ENCODE data around the gene SOHLH1.

The SOHLH1 gene

DNA sequence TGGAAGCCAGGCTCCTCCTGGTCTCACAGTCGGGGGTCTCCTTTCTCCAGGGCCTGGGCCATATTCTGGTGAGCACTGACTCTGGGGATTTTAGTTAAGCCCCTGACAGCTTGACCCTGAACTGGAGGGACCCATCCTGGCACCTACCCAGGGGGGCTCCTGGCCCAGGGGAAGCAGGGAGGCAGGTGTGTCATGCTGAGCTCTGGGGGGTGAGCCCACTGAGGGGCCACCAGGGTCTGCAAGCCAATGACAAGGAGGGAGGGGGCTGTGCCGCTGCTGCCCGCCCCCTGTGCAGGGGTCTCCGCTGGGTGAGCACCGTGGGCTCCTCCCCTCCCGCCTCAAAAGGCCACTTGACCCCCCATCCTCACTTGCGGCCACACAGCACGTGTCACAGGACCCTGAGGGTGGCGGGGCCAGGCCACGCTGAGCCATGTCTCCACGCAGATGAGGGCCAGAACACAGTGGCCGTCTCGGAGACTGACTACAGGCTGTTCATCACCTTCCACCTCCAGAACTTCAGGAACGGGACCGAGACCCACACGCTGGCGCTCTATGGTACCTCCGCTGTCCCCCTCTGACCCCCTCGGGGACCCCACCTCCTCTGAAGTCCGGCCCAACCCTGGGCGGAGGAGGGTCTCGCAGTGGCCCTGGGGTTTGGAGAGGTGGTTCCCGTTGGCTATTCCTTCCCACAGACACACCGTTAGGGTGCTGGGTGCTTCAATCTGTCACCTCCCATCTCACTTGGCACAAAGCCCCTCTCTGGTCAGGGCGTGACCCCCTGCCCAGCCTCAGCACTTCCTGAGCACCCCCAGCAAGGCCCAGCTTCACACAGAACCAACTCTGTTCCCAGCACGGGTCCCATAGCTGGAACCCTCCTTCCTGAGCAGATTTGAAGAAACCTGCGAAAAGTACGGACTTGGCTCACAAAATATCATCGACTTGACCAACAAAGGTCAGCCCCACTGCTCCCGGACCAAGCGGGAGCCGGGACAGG is 34.2 kb downstream of the SOHLH1 start:
- no peaks in the 10 kb centered on the region for H3F3A ChIP-seq (ENCODE audit: insufficient read depth, low read length)
- no peak overlapping the region for H3K4me2 ChIP-seq (ENCODE audit: low read length)
- H3K36me3 ChIP-seq (ENCODE audit: insufficient read depth, low read length), result no peaks in the 10 kb centered on the region
- H3K27ac ChIP-seq (ENCODE audit: low read depth, low read length, poor library complexity, severe bottlenecking), result no peak overlapping the region
- no peaks in the 10 kb centered on the region for H3K9me3 ChIP-seq (ENCODE audit: low read length)
- H3K27me3 ChIP-seq (ENCODE audit: insufficient read depth, low read length), result no peaks in the 10 kb centered on the region; the same call in 1 of the 2 replicates
- H2AFZ ChIP-seq (ENCODE audit: low read length), result no peak overlapping the region
- no peaks in the 10 kb centered on the region for H3K79me2 ChIP-seq (ENCODE audit: insufficient read depth, low read length)
- no peak overlapping the region for H3K9ac ChIP-seq (ENCODE audit: low read length)
- no peak overlapping the region for H3K4me3 ChIP-seq (ENCODE audit: low read depth, low read length, poor library complexity, severe bottlenecking)
- no peak for TF ChIP-seq EZH2 (IDR thresholded peaks at IDR 0.05; ENCODE audit: borderline replicate concordance, low read length)
- TF ChIP-seq, protein P1, sequence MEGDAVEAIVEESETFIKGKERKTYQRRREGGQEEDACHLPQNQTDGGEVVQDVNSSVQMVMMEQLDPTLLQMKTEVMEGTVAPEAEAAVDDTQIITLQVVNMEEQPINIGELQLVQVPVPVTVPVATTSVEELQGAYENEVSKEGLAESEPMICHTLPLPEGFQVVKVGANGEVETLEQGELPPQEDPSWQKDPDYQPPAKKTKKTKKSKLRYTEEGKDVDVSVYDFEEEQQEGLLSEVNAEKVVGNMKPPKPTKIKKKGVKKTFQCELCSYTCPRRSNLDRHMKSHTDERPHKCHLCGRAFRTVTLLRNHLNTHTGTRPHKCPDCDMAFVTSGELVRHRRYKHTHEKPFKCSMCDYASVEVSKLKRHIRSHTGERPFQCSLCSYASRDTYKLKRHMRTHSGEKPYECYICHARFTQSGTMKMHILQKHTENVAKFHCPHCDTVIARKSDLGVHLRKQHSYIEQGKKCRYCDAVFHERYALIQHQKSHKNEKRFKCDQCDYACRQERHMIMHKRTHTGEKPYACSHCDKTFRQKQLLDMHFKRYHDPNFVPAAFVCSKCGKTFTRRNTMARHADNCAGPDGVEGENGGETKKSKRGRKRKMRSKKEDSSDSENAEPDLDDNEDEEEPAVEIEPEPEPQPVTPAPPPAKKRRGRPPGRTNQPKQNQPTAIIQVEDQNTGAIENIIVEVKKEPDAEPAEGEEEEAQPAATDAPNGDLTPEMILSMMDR (IDR thresholded peaks at IDR 0.05; ENCODE audit: low read length), result no peak
- H3K4me1 ChIP-seq (ENCODE audit: insufficient read depth, low read length, severe bottlenecking), result no peaks in the 10 kb centered on the region
- no peaks in the 10 kb centered on the region for H4K20me1 ChIP-seq (ENCODE audit: insufficient read depth, low read length)
- no peaks in the 10 kb centered on the region for H3K9me2 ChIP-seq (ENCODE audit: low read depth, low read length)

DNA sequence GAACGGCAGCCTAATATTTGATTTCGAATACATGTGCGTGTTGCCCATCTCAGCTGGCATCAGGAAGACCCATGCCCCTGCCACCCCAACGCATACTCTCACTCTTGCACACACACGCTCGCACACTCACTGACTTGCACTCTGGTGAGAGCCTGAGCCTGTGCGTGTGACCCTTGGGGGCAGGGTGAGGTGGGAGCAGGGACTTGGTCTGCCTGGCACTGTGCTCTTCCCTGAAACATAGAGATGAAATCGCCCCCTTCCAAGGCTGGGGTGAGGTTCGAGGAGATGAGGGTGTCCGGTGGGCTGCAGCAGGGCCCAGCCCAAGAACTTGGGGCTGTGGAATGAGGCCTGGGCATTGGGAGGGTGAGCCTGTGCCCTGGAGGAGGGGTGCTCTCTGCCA is 35.0 kb downstream of the SOHLH1 start:
- Histone ChIP-seq H3K4me2 (ENCODE audit: low read length) (no peak overlapping the region), H3F3A (ENCODE audit: insufficient read depth, low read length) (no peaks in the 10 kb centered on the region), H3K4me1 (ENCODE audit: insufficient read depth, low read length, severe bottlenecking) (no peaks in the 10 kb centered on the region), H2AFZ (ENCODE audit: low read length) (no peak overlapping the region), H3K4me3 (ENCODE audit: low read depth, low read length, poor library complexity, severe bottlenecking) (no peak overlapping the region), H3K9ac (ENCODE audit: low read length) (no peak overlapping the region), H3K36me3 (ENCODE audit: insufficient read depth, low read length) (no peaks in the 10 kb centered on the region), H4K20me1 (ENCODE audit: insufficient read depth, low read length) (no peaks in the 10 kb centered on the region), H3K79me2 (ENCODE audit: insufficient read depth, low read length) (no peaks in the 10 kb centered on the region), H3K27me3 (ENCODE audit: insufficient read depth, low read length) (peaks cover 2% of the 10 kb centered on the region; the same call in 1 of the 2 replicates), H3K9me2 (ENCODE audit: low read depth, low read length) (no peaks in the 10 kb centered on the region), H3K27ac (ENCODE audit: low read depth, low read length, poor library complexity, severe bottlenecking) (no peak overlapping the region), H3K9me3 (ENCODE audit: low read length) (no peaks in the 10 kb centered on the region)
- no peak for TF ChIP-seq EZH2 (IDR thresholded peaks at IDR 0.05; ENCODE audit: borderline replicate concordance, low read length)
- TF ChIP-seq, protein P1 (IDR thresholded peaks at IDR 0.05; ENCODE audit: low read length), result no peak

DNA sequence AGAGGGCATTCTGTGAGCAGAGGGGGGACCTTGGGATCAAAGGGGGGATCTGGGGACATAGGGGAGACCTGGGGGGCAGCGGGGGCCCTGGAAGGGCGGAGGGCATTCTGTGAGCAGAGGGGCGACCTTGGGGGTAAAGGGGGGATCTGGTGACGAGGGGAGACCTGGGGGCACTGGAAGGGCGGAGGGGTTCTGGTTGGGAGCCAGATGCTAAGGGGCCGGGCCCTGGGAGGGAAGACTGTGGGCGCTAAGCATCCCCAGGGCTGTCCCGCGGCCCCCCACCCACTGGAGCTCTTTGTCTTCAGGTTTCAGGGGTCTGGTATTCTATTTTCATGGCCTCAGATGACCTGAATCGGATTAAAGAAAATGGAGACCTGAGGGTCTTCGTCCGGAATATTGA is 35.4 kb downstream of the SOHLH1 start:
- Histone ChIP-seq H3K4me2 (ENCODE audit: low read length) (no peak overlapping the region), H4K20me1 (ENCODE audit: insufficient read depth, low read length) (no peaks in the 10 kb centered on the region), H3K4me3 (ENCODE audit: low read depth, low read length, poor library complexity, severe bottlenecking) (no peak overlapping the region), H3F3A (ENCODE audit: insufficient read depth, low read length) (no peaks in the 10 kb centered on the region), H3K27me3 (ENCODE audit: insufficient read depth, low read length) (peaks cover 2% of the 10 kb centered on the region; the same call in 1 of the 2 replicates), H3K9ac (ENCODE audit: low read length) (no peak overlapping the region), H2AFZ (ENCODE audit: low read length) (no peak overlapping the region), H3K36me3 (ENCODE audit: insufficient read depth, low read length) (no peaks in the 10 kb centered on the region), H3K79me2 (ENCODE audit: insufficient read depth, low read length) (no peaks in the 10 kb centered on the region), H3K9me2 (ENCODE audit: low read depth, low read length) (no peaks in the 10 kb centered on the region), H3K27ac (ENCODE audit: low read depth, low read length, poor library complexity, severe bottlenecking) (no peak overlapping the region), H3K4me1 (ENCODE audit: insufficient read depth, low read length, severe bottlenecking) (no peaks in the 10 kb centered on the region), H3K9me3 (ENCODE audit: low read length) (no peaks in the 10 kb centered on the region)
- TF ChIP-seq EZH2 (IDR thresholded peaks at IDR 0.05; ENCODE audit: borderline replicate concordance, low read length), result no peak

Data from OCI-LY1 (cell line).